Ascending aorta (tissue), 2 donors: Measurements from ENCODE around the gene OLFM1. TPM values are rescaled to one million over a fixed set of nuclear protein-coding genes. Genes with fewer than 3 reads are reported as not detected.

ENCODE experiments used
- DNase-seq, 2 donors: peaks; one replicate each; pipeline ENCODE4 v3.0.0-alpha.2; 2019; ENCODE audit warnings: low spot score in 2 of 2
- H3K27ac ChIP-seq, 2 donors: fragments of 200-600 bp; sonication (generic); one replicate each; pipeline ENCODE4 v1.5.1; 2016 to 2017; ENCODE audit warnings: mild to moderate bottlenecking in 1 of 2
- H3K27me3 ChIP-seq: fragments of 200-600 bp; sonication (generic); one replicate; pipeline ENCODE4 v1.5.1; 2017
- H3K36me3 ChIP-seq, 2 donors: fragments of 200-600 bp; sonication (generic); one replicate each; pipeline ENCODE4 v1.5.1; 2016
- H3K4me1 ChIP-seq, 2 donors: fragments of 200-600 bp; sonication (generic); one replicate each; pipeline ENCODE4 v1.5.1; 2016 to 2017; ENCODE audit warnings: mild to moderate bottlenecking in 1 of 2
- H3K4me3 ChIP-seq, 2 donors: fragments of 200-600 bp; sonication (generic); one replicate each; pipeline ENCODE4 v1.5.1; 2016 to 2017; ENCODE audit warnings: mild to moderate bottlenecking in 1 of 2
- H3K9me3 ChIP-seq, 2 donors: fragments of 200-600 bp; sonication (generic); one replicate each; pipeline ENCODE4 v1.5.1; 2016
- CTCF ChIP-seq, 3 experiments: fragments of 200-600 bp in 2 of 3; fragments of 450-650 bp in 1 of 3; sonication (generic) in 2 of 3; IDR thresholded peaks; one replicate each; pipeline ENCODE4 v1.5.1; 2016 to 2019; ENCODE audit warnings: antibody characterized with exemption in 3 of 3, mild to moderate bottlenecking in 1 of 3, moderate library complexity in 1 of 3
- intact Hi-C: fragments of 100-400 bp; cut with DNase I; formaldehyde crosslinking; loops from one replicate; pipeline ENCODE4 v1.15.1; 2023
- total RNA-seq: library from RNA; depleted of rRNA; stranded (reverse); fragments of >200 nt; gene quantifications from one replicate; pipeline ENCODE4 v1.1.0, GENCODE V29; 2016

Gene OLFM1
- total RNA-seq, 1 donor from 2014 or later: 102 TPM

GRCh38 chr9:135169709-135170226, 82.3 kb downstream of the OLFM1 start:
- Histone ChIP-seq H3K9me3 (no peaks in the 10 kb centered on the region), H3K4me3 (no peak overlapping the region), H3K36me3 (no peaks in the 10 kb centered on the region), H3K4me1 (no peaks in the 10 kb centered on the region), H3K27ac (no peak overlapping the region), H3K27me3 (no peaks in the 10 kb centered on the region)
- DNase-seq: no peak
- intact Hi-C loops: no loop called here
- TF ChIP-seq CTCF (IDR thresholded peaks at IDR 0.05): no peak

- no peaks in the 10 kb centered on the region for H3K36me3 ChIP-seq
- H3K27me3 ChIP-seq: no peaks in the 10 kb centered on the region
- intact Hi-C loops: no loop called here
- H3K27ac ChIP-seq: no peak overlapping the region
- no peak overlapping the region for H3K4me3 ChIP-seq
- TF ChIP-seq CTCF (IDR thresholded peaks at IDR 0.05): no peak
- no peak for DNase-seq
- H3K4me1 ChIP-seq: no peaks in the 10 kb centered on the region
- H3K9me3 ChIP-seq: no peaks in the 10 kb centered on the region
Measured at GRCh38 chr9:135170535-135170934, 83.1 kb downstream of the OLFM1 start.

Other genes starting within 250 kb of the OLFM1 start
- gene FCN2, start 206.9 kb upstream of the OLFM1 start, total RNA-seq: not detected
- not detected for gene FCN1, start 169.8 kb upstream of the OLFM1 start, total RNA-seq